HepG2 (cell line): ENCODE measurements around the gene APRT. TPM values are rescaled to one million over a fixed set of nuclear protein-coding genes. Genes with fewer than 3 reads are reported as not detected.

Experiments used
- CAMTA2 ChIP-seq: sonication (generic); formaldehyde crosslinking; IDR thresholded peaks from 2 replicates; pipeline ENCODE4 v1.4.0; 2020; ENCODE audit warnings: mild to moderate bottlenecking, missing genetic modification reagents, borderline replicate concordance
- FOXO1 ChIP-seq: sonication (generic); formaldehyde crosslinking; IDR thresholded peaks from 2 replicates; pipeline ENCODE4 v1.4.0; 2020; ENCODE audit warnings: missing genetic modification reagents
- HMG20A ChIP-seq: IDR thresholded peaks from 2 replicates; pipeline ENCODE4 v1.6.1; 2016; ENCODE audit warnings: borderline replicate concordance
- MAF1 ChIP-seq: sonication (generic); formaldehyde crosslinking; IDR thresholded peaks from 2 replicates; pipeline ENCODE4 v1.5.0; 2020; ENCODE audit warnings: missing genetic modification reagents, borderline replicate concordance
- NFE2 ChIP-seq: sonication (generic); formaldehyde crosslinking; IDR thresholded peaks from 2 replicates; pipeline ENCODE4 v1.4.0; 2020; ENCODE audit warnings: missing genetic modification reagents
- TAF1 ChIP-seq: sonication (generic); formaldehyde crosslinking; IDR thresholded peaks from 2 replicates; pipeline ENCODE4 v1.4.0; 2020; ENCODE audit warnings: missing genetic modification reagents
- YEATS4 ChIP-seq: sonication (generic); formaldehyde crosslinking; IDR thresholded peaks from 2 replicates; pipeline ENCODE4 v1.4.0; 2020; ENCODE audit warnings: missing genetic modification reagents, borderline replicate concordance
- ZNF501 ChIP-seq: sonication (generic); formaldehyde crosslinking; IDR thresholded peaks from 2 replicates; pipeline ENCODE4 v1.5.1; 2020; ENCODE audit warnings: mild to moderate bottlenecking, moderate library complexity, missing genetic modification reagents
- ZNF572 ChIP-seq: sonication (generic); formaldehyde crosslinking; IDR thresholded peaks from 2 replicates; pipeline ENCODE4 v1.5.1; 2020; ENCODE audit warnings: mild to moderate bottlenecking, missing genetic modification reagents
- ZNF605 ChIP-seq: sonication (generic); formaldehyde crosslinking; IDR thresholded peaks from 2 replicates; pipeline ENCODE4 v1.8.0; 2022; ENCODE audit warnings: mild to moderate bottlenecking, missing genetic modification reagents
- ZNF607 ChIP-seq: sonication (generic); formaldehyde crosslinking; IDR thresholded peaks from 2 replicates; pipeline ENCODE4 v1.5.1; 2020; ENCODE audit warnings: missing genetic modification reagents, mild to moderate bottlenecking, borderline replicate concordance
- ZNF850 ChIP-seq: sonication (generic); formaldehyde crosslinking; conservative IDR thresholded peaks from 2 replicates; pipeline ENCODE4 v1.9.0; 2021; ENCODE audit warnings: mild to moderate bottlenecking, missing genetic modification reagents
- polyA plus RNA-seq, 8 experiments: library from polyadenylated mRNA; depleted of rRNA in 3 of 8; stranded (reverse) in 7 of 8; unstranded in 1 of 8; fragments of >200 nt; fragmentation: Illumina TruSeq in 4 of 8; extraction: Trizol in 4 of 8; gene quantifications; 2 replicates each; pipeline versions ENCODE4 v1.2.1 to v1.2.3, GENCODE V29; 2011 to 2016; ENCODE audit warnings: low read depth in 4 of 8, missing spikeins in 1 of 8, mixed read lengths in 1 of 8; ENCODE audit not compliant: insufficient read depth in 1 of 8
- total RNA-seq, 5 experiments: library from RNA; depleted of rRNA; stranded (reverse); fragments of >200 nt; fragmentation: Illumina TruSeq; extraction: Trizol; gene quantifications; 2 replicates each; pipeline ENCODE4 v1.2.3, GENCODE V29; 2016; ENCODE audit warnings: low read depth in 1 of 5
- TF ChIP-seq, protein P1 (sequence below): sonication (generic); formaldehyde crosslinking; IDR thresholded peaks from 2 replicates; pipeline ENCODE4 v1.9.0; 2021; ENCODE audit warnings: missing genetic modification reagents, borderline replicate concordance
- TF ChIP-seq, protein P2 (sequence below): IDR thresholded peaks from 2 replicates; pipeline ENCODE4 v1.6.1; 2016; ENCODE audit warnings: control low read depth
- TF ChIP-seq, protein P3 (sequence below): sonication (generic); formaldehyde crosslinking; conservative IDR thresholded peaks from 2 replicates; pipeline ENCODE4 v1.4.0; 2020; ENCODE audit warnings: mild to moderate bottlenecking, missing genetic modification reagents, moderate library complexity
- TF ChIP-seq, protein P4 (sequence below): sonication (generic); formaldehyde crosslinking; IDR thresholded peaks from 2 replicates; pipeline ENCODE4 v1.4.0; 2020; ENCODE audit warnings: low read depth, missing genetic modification reagents

APRT gene
- total and polyA plus RNA-seq, 2 of the 13 experiments (the other 11 are each of a cell fraction or from before 2014, with no cell fraction given), result 155 to 242 TPM

DNA sequence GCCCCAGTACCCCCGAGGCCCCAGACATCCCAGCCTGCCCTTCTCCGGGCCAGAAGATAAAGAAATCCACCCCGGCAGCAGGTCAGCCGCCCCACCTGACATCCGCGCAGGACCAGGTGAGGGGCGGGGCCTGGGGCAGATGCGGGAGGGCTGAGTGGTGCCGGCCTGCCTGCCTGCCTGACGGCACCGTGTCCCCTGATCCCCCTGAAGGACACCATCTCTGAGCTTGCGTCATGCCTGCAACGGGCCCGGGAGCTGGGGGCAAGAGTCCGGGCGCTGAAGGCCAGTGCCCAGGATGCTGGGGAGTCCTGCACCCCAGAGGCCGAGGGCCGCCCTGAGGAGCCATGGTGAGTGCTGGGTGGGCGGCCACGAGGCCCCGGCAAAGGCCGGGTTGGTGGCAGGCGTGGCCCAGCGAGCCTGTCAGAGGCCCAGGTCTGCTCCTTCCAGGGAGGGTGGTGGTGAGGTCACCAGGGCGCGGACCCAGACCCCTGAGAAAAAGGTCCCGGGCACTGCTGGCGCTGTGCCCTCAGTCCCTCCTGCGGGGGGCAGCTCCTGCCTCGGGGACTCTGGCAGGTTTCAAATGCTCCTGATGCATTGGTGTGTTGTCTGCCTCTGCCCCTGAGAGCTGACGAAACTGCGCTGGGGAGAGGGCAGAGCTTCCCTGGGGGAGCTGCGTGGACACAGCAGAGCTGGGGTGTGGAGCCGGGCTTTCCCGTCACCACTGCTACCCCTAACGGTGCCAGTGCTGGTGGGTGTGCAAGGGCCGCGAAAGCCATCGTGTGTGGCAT is 7.0 kb downstream of the APRT start (continued):
- peak; percentile 74; the same call in 1 of the 2 replicates for TF ChIP-seq ZNF572
- TF ChIP-seq HMG20A (CRISPR knock-in tag), result no peak
- TF ChIP-seq YEATS4 (CRISPR knock-in tag), result peak; percentile 63; the same call in 1 of the 2 replicates
- peak; percentile 88 for TF ChIP-seq ZNF501
- TF ChIP-seq, protein P1, sequence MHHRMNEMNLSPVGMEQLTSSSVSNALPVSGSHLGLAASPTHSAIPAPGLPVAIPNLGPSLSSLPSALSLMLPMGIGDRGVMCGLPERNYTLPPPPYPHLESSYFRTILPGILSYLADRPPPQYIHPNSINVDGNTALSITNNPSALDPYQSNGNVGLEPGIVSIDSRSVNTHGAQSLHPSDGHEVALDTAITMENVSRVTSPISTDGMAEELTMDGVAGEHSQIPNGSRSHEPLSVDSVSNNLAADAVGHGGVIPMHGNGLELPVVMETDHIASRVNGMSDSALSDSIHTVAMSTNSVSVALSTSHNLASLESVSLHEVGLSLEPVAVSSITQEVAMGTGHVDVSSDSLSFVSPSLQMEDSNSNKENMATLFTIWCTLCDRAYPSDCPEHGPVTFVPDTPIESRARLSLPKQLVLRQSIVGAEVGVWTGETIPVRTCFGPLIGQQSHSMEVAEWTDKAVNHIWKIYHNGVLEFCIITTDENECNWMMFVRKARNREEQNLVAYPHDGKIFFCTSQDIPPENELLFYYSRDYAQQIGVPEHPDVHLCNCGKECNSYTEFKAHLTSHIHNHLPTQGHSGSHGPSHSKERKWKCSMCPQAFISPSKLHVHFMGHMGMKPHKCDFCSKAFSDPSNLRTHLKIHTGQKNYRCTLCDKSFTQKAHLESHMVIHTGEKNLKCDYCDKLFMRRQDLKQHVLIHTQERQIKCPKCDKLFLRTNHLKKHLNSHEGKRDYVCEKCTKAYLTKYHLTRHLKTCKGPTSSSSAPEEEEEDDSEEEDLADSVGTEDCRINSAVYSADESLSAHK (CRISPR knock-in tag), result no peak
- TF ChIP-seq CAMTA2, result no peak
- TF ChIP-seq NFE2, result no peak
- TF ChIP-seq, protein P2, sequence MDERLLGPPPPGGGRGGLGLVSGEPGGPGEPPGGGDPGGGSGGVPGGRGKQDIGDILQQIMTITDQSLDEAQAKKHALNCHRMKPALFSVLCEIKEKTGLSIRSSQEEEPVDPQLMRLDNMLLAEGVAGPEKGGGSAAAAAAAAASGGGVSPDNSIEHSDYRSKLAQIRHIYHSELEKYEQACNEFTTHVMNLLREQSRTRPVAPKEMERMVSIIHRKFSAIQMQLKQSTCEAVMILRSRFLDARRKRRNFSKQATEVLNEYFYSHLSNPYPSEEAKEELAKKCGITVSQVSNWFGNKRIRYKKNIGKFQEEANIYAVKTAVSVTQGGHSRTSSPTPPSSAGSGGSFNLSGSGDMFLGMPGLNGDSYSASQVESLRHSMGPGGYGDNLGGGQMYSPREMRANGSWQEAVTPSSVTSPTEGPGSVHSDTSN (CRISPR knock-in tag), result no peak
- TF ChIP-seq ZNF850 (CRISPR knock-in tag), result peak; percentile 83
- TF ChIP-seq, protein P3, sequence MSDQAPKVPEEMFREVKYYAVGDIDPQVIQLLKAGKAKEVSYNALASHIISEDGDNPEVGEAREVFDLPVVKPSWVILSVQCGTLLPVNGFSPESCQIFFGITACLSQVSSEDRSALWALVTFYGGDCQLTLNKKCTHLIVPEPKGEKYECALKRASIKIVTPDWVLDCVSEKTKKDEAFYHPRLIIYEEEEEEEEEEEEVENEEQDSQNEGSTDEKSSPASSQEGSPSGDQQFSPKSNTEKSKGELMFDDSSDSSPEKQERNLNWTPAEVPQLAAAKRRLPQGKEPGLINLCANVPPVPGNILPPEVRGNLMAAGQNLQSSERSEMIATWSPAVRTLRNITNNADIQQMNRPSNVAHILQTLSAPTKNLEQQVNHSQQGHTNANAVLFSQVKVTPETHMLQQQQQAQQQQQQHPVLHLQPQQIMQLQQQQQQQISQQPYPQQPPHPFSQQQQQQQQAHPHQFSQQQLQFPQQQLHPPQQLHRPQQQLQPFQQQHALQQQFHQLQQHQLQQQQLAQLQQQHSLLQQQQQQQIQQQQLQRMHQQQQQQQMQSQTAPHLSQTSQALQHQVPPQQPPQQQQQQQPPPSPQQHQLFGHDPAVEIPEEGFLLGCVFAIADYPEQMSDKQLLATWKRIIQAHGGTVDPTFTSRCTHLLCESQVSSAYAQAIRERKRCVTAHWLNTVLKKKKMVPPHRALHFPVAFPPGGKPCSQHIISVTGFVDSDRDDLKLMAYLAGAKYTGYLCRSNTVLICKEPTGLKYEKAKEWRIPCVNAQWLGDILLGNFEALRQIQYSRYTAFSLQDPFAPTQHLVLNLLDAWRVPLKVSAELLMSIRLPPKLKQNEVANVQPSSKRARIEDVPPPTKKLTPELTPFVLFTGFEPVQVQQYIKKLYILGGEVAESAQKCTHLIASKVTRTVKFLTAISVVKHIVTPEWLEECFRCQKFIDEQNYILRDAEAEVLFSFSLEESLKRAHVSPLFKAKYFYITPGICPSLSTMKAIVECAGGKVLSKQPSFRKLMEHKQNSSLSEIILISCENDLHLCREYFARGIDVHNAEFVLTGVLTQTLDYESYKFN (CRISPR knock-in tag), result peak; percentile 54; the same call in 1 of the 2 replicates
- 0 out of 2 replicates have a peak, but pooled peaks have one; percentile 63 for TF ChIP-seq ZNF607 (CRISPR knock-in tag)
- peak; percentile 76; the same call in 1 of the 2 replicates for TF ChIP-seq ZNF605
- TF ChIP-seq MAF1 (CRISPR knock-in tag), result no peak
- TF ChIP-seq FOXO1, result peak; percentile 30; the same call in 1 of the 2 replicates
- TF ChIP-seq, protein P4, sequence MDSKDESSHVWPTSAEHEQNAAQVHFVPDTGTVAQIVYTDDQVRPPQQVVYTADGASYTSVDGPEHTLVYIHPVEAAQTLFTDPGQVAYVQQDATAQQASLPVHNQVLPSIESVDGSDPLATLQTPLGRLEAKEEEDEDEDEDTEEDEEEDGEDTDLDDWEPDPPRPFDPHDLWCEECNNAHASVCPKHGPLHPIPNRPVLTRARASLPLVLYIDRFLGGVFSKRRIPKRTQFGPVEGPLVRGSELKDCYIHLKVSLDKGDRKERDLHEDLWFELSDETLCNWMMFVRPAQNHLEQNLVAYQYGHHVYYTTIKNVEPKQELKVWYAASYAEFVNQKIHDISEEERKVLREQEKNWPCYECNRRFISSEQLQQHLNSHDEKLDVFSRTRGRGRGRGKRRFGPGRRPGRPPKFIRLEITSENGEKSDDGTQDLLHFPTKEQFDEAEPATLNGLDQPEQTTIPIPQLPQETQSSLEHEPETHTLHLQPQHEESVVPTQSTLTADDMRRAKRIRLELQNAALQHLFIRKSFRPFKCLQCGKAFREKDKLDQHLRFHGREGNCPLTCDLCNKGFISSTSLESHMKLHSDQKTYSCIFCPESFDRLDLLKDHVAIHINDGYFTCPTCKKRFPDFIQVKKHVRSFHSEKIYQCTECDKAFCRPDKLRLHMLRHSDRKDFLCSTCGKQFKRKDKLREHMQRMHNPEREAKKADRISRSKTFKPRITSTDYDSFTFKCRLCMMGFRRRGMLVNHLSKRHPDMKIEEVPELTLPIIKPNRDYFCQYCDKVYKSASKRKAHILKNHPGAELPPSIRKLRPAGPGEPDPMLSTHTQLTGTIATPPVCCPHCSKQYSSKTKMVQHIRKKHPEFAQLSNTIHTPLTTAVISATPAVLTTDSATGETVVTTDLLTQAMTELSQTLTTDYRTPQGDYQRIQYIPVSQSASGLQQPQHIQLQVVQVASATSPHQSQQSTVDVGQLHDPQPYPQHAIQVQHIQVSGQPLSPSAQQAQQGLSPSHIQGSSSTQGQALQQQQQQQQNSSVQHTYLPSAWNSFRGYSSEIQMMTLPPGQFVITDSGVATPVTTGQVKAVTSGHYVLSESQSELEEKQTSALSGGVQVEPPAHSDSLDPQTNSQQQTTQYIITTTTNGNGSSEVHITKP (CRISPR knock-in tag), result peak; percentile 96
- peak; percentile 44; the same call in 1 of the 2 replicates for TF ChIP-seq TAF1 (CRISPR knock-in tag)
